ENCODE results near the gene EPHA1.
"Not testable (repeated sequence)": the region's sequence is repeated elsewhere in the genome, so short reads cannot be mapped to it uniquely, and the experiment has no call there.

EPHA1 gene

GRCh38 chr7:143415742-143416397, 7.2 kb upstream of the EPHA1 start:
- Histone ChIP-seq H3K36me3 (ENCODE audit: control insufficient read depth in 4 of 4, insufficient read depth in 4 of 4, low read length in 3 of 4) (peaks cover 0 to 2% (median 0%) of the 10 kb centered on the region in 4 experiments), H3K4me1 (ENCODE audit: control extremely low read depth in 1 of 4, control insufficient read depth in 4 of 4, insufficient read depth in 4 of 4, low read length in 3 of 4) (peaks cover 11 to 23% (median 18%) of the 10 kb centered on the region in 4 experiments), H3K4me3 (ENCODE audit: control insufficient read depth in 1 of 7, extremely low read depth in 1 of 7, insufficient read depth in 4 of 7, low read depth in 2 of 7, low read length in 6 of 7) (no peak overlapping the region), H3K27ac (ENCODE audit: insufficient read depth in 1 of 2, low read depth in 1 of 2, low read length in 2 of 2, poor library complexity in 1 of 2, severe bottlenecking in 2 of 2) (no peak overlapping the region), H3K9me3 (ENCODE audit: control extremely low read depth in 1 of 5, control insufficient read depth in 4 of 5, insufficient read depth in 2 of 5, low read depth in 1 of 5, low read length in 4 of 5) (peaks cover 0 to 4% (median 0%) of the 10 kb centered on the region in 5 experiments), H3K27me3 (replicated peaks in 2 of 5; ENCODE audit: control insufficient read depth in 4 of 5, insufficient read depth in 5 of 5, low read length in 4 of 5) (no peaks in the 10 kb centered on the region)
- whole genome bisulfite sequencing (ENCODE audit: insufficient coverage) = 92% methylated on average over 6 of the region's 8 CpGs
- no peak for DNase-seq
- ChIA-PET CTCF (interaction anchor here (0.7 to 5.8 kb wide), 15 partner anchors 8 to 784 kb away, joined by 3 to 39 read pairs (median 4); partner anchors contain the start of gene EPHA1), POLR2A (interaction anchor here (1.3 kb wide), 1 partner anchor 36 kb away, joined by 4 read pairs; no protein-coding TSS in a partner anchor)

- not testable (repeated sequence) for H3K36me3 ChIP-seq (ENCODE audit: control insufficient read depth in 4 of 4, insufficient read depth in 4 of 4, low read length in 3 of 4); H3K4me3 ChIP-seq (ENCODE audit: control insufficient read depth in 1 of 7, extremely low read depth in 1 of 7, insufficient read depth in 4 of 7, low read depth in 2 of 7, low read length in 6 of 7); H3K27me3 ChIP-seq (replicated peaks in 2 of 5; ENCODE audit: control insufficient read depth in 4 of 5, insufficient read depth in 5 of 5, low read length in 4 of 5); H3K27ac ChIP-seq (ENCODE audit: insufficient read depth in 1 of 2, low read depth in 1 of 2, low read length in 2 of 2, poor library complexity in 1 of 2, severe bottlenecking in 2 of 2); H3K9me3 ChIP-seq (ENCODE audit: control extremely low read depth in 1 of 5, control insufficient read depth in 4 of 5, insufficient read depth in 2 of 5, low read depth in 1 of 5, low read length in 4 of 5); DNase-seq
- H3K4me1 ChIP-seq (ENCODE audit: control extremely low read depth in 1 of 4, control insufficient read depth in 4 of 4, insufficient read depth in 4 of 4, low read length in 3 of 4) = peaks cover 17 to 29% (median 24%) of the 10 kb centered on the region in 4 experiments
- ChIA-PET CTCF (interaction anchor here (0.6 to 5.8 kb wide), 14 partner anchors 8 to 783 kb away, joined by 3 to 39 read pairs (median 6); partner anchors contain the start of gene EPHA1), POLR2A (interaction anchor here (0.6 kb wide), 1 partner anchor 112 kb away, joined by 3 read pairs; no protein-coding TSS in a partner anchor)
- 100% methylated on average over 2 of the region's 7 CpGs for WGBS (ENCODE audit: insufficient coverage)
Observed at GRCh38 chr7:143415209-143415608, 6.6 kb upstream of the EPHA1 start.

GRCh38 chr7:143413123-143413522, 4.5 kb upstream of the EPHA1 start:
- no peak for DNase-seq
- ChIA-PET CTCF (no interaction called here), POLR2A (no interaction called here)
- WGBS (ENCODE audit: insufficient coverage) = 76% methylated on average over 7 of the region's 8 CpGs
- Histone ChIP-seq H3K27ac (ENCODE audit: insufficient read depth in 1 of 2, low read depth in 1 of 2, low read length in 2 of 2, poor library complexity in 1 of 2, severe bottlenecking in 2 of 2) (no peak overlapping the region), H3K27me3 (replicated peaks in 2 of 5; ENCODE audit: control insufficient read depth in 4 of 5, insufficient read depth in 5 of 5, low read length in 4 of 5) (no peaks in the 10 kb centered on the region), H3K4me1 (ENCODE audit: control extremely low read depth in 1 of 4, control insufficient read depth in 4 of 4, insufficient read depth in 4 of 4, low read length in 3 of 4) (peaks cover 23 to 46% (median 40%) of the 10 kb centered on the region in 4 experiments), H3K4me3 (ENCODE audit: control insufficient read depth in 1 of 7, extremely low read depth in 1 of 7, insufficient read depth in 4 of 7, low read depth in 2 of 7, low read length in 6 of 7) (no peak overlapping the region), H3K9me3 (ENCODE audit: control extremely low read depth in 1 of 5, control insufficient read depth in 4 of 5, insufficient read depth in 2 of 5, low read depth in 1 of 5, low read length in 4 of 5) (no peaks in the 10 kb centered on the region), H3K36me3 (ENCODE audit: control insufficient read depth in 4 of 4, insufficient read depth in 4 of 4, low read length in 3 of 4) (peaks cover 0 to 2% (median 0%) of the 10 kb centered on the region in 4 experiments)

GRCh38 chr7:143411976-143412708, 3.5 kb upstream of the EPHA1 start:
- Histone ChIP-seq H3K4me3 (ENCODE audit: control insufficient read depth in 1 of 7, extremely low read depth in 1 of 7, insufficient read depth in 4 of 7, low read depth in 2 of 7, low read length in 6 of 7) (no peak overlapping the region), H3K4me1 (ENCODE audit: control extremely low read depth in 1 of 4, control insufficient read depth in 4 of 4, insufficient read depth in 4 of 4, low read length in 3 of 4) (peaks cover 23 to 56% (median 49%) of the 10 kb centered on the region in 4 experiments), H3K36me3 (ENCODE audit: control insufficient read depth in 4 of 4, insufficient read depth in 4 of 4, low read length in 3 of 4) (no peaks in the 10 kb centered on the region), H3K9me3 (ENCODE audit: control extremely low read depth in 1 of 5, control insufficient read depth in 4 of 5, insufficient read depth in 2 of 5, low read depth in 1 of 5, low read length in 4 of 5) (no peaks in the 10 kb centered on the region), H3K27me3 (replicated peaks in 2 of 5; ENCODE audit: control insufficient read depth in 4 of 5, insufficient read depth in 5 of 5, low read length in 4 of 5) (no peaks in the 10 kb centered on the region), H3K27ac (ENCODE audit: insufficient read depth in 1 of 2, low read depth in 1 of 2, low read length in 2 of 2, poor library complexity in 1 of 2, severe bottlenecking in 2 of 2) (no peak overlapping the region)
- CTCF ChIA-PET = interaction anchor here (1.2 kb wide), 1 partner anchor 28 kb away, joined by 3 read pairs; no protein-coding TSS in a partner anchor
- DNase-seq = no peak
- POLR2A ChIA-PET = no interaction called here
- 27% methylated on average over 4 of the region's 5 CpGs for WGBS (ENCODE audit: insufficient coverage)

- CTCF ChIA-PET = interaction anchor here (0.9 to 6.4 kb wide), 6 partner anchors 11 to 170 kb away, joined by 3 to 40 read pairs (median 4); no protein-coding TSS in a partner anchor
- H3K4me1 ChIP-seq (ENCODE audit: control extremely low read depth in 1 of 4, control insufficient read depth in 4 of 4, insufficient read depth in 4 of 4, low read length in 3 of 4) = peaks cover 27 to 69% (median 56%) of the 10 kb centered on the region in 4 experiments
- no peak overlapping the region for H3K27ac ChIP-seq (ENCODE audit: insufficient read depth in 1 of 2, low read depth in 1 of 2, low read length in 2 of 2, poor library complexity in 1 of 2, severe bottlenecking in 2 of 2)
- peak overlapping the region in 2 of 7 experiments; percentile 17 to 23 for H3K4me3 ChIP-seq (ENCODE audit: control insufficient read depth in 1 of 7, extremely low read depth in 1 of 7, insufficient read depth in 4 of 7, low read depth in 2 of 7, low read length in 6 of 7)
- H3K36me3 ChIP-seq (ENCODE audit: control insufficient read depth in 4 of 4, insufficient read depth in 4 of 4, low read length in 3 of 4) = no peaks in the 10 kb centered on the region
- no peaks in the 10 kb centered on the region for H3K27me3 ChIP-seq (replicated peaks in 2 of 5; ENCODE audit: control insufficient read depth in 4 of 5, insufficient read depth in 5 of 5, low read length in 4 of 5)
- WGBS (ENCODE audit: insufficient coverage) = 44% methylated on average over 3 of the region's 6 CpGs
- no peaks in the 10 kb centered on the region for H3K9me3 ChIP-seq (ENCODE audit: control extremely low read depth in 1 of 5, control insufficient read depth in 4 of 5, insufficient read depth in 2 of 5, low read depth in 1 of 5, low read length in 4 of 5)
- DNase-seq = no peak
- POLR2A ChIA-PET = interaction anchor here (1.0 kb wide), 1 partner anchor 26 kb away, joined by 3 read pairs; no protein-coding TSS in a partner anchor
Observed at GRCh38 chr7:143410521-143411004, 1.9 kb upstream of the EPHA1 start.

- POLR2A ChIA-PET = interaction anchor here (0.5 to 2.4 kb wide), 3 partner anchors 25 to 39 kb away, joined by 4 to 6 read pairs (median 6); no protein-coding TSS in a partner anchor
- WGBS (ENCODE audit: insufficient coverage) = 3% methylated on average over 11 of the region's 20 CpGs
- Histone ChIP-seq H3K27me3 (replicated peaks in 2 of 5; ENCODE audit: control insufficient read depth in 4 of 5, insufficient read depth in 5 of 5, low read length in 4 of 5) (no peaks in the 10 kb centered on the region), H3K9me3 (ENCODE audit: control extremely low read depth in 1 of 5, control insufficient read depth in 4 of 5, insufficient read depth in 2 of 5, low read depth in 1 of 5, low read length in 4 of 5) (no peaks in the 10 kb centered on the region), H3K4me3 (ENCODE audit: control insufficient read depth in 1 of 7, extremely low read depth in 1 of 7, insufficient read depth in 4 of 7, low read depth in 2 of 7, low read length in 6 of 7) (peak overlapping the region in 5 of 7 experiments; percentile 45 to 73 (median 68)), H3K4me1 (ENCODE audit: control extremely low read depth in 1 of 4, control insufficient read depth in 4 of 4, insufficient read depth in 4 of 4, low read length in 3 of 4) (peaks cover 27 to 73% (median 56%) of the 10 kb centered on the region in 4 experiments), H3K36me3 (ENCODE audit: control insufficient read depth in 4 of 4, insufficient read depth in 4 of 4, low read length in 3 of 4) (no peaks in the 10 kb centered on the region), H3K27ac (ENCODE audit: insufficient read depth in 1 of 2, low read depth in 1 of 2, low read length in 2 of 2, poor library complexity in 1 of 2, severe bottlenecking in 2 of 2) (no peak overlapping the region)
- CTCF ChIA-PET = interaction anchor here (0.8 to 6.4 kb wide), 14 partner anchors 8 to 395 kb away, joined by 3 to 40 read pairs (median 4); no protein-coding TSS in a partner anchor
- no peak for DNase-seq
Observed at GRCh38 chr7:143408252-143408685, 387 bp downstream of the EPHA1 start.

All from common myeloid progenitor, CD34-positive (primary cell).